ENCODE data around the gene NPAS3.

The NPAS3 gene

DNA sequence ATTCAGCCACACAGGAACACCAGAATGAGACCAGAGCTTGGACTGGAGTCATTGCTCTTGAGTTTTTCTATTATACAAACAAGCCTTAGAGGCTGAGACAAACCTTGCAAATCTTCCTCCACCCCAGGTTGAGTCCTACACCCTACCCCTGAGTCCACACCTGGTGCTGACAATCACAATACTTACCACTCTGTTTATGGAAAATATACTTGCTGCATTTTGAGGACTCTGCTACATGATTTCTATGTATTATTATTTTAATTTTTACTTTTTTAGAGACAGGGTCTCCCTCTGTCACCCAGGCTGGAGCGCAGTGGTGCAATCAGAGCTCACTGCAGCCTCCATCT is 910.7 kb downstream of the NPAS3 start:
- DNase-seq = no peak

DNA sequence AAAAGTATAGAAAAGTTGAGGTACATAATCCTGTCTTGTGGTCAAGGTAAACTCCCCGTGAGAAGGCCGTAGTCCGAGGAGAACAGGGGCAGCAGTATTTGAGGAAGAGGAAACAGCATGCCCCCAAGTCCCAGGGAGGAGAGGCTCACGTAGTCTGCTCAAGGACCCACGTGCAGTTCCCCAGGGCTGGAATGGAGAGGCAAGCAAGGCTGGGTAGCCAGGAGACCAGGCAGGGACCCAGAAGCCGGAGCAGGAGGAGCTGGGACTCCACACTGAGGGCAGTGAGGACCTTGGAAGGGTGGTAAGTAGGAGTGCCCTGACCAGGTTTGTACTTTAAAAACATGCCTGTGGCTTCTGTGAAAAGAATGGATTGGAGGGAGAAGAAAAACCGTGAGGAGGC is 912.1 kb downstream of the NPAS3 start:
- no peak for DNase-seq

DNA sequence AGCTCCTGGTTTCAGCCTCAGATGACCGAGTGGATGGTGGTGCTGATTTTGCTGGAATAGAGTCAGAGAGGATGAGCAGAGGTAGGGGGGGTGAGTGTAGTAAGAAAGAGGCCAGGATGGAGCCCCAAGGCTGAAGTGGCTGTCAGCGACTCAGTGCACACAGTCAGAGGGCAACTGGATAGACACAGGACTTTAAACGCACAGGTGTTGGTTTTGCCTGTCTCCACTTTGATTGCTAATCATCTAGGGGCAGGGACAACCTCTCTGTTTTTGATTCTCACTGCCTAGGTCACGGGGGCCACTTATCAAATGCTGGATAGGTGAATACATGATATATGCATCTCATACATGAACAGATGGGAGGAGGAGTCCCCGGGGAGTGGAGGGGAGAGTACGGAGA is 912.7 kb downstream of the NPAS3 start:
- DNase-seq = no peak

DNA sequence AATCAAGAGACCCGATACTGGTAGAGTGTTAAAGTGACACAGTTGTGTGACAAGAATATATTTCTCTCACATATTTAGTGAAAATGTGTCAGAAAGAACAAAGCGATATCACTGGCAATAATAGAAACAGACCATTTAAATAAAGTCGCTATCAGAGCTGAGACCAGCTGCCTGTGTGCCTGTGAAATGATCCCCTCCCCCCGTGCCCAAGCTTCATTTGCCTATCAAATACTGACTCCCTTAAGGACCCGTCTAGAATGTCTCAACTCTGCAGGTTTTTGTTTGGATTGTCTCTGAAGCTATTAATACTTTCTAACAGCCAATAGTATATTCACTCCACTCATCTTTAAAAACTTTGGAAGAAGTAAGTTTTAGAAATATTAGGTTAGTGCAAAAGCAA is 913.3 kb downstream of the NPAS3 start:
- no peak for DNase-seq
